Stromal cell of bone marrow (primary cell): ENCODE measurements around the gene CTNNA1.

ENCODE experiments used
- DNase-seq: peaks from one replicate; pipeline ENCODE4 v3.0.0-alpha.2; 2012; ENCODE audit warnings: low read depth

CTNNA1 gene

DNA sequence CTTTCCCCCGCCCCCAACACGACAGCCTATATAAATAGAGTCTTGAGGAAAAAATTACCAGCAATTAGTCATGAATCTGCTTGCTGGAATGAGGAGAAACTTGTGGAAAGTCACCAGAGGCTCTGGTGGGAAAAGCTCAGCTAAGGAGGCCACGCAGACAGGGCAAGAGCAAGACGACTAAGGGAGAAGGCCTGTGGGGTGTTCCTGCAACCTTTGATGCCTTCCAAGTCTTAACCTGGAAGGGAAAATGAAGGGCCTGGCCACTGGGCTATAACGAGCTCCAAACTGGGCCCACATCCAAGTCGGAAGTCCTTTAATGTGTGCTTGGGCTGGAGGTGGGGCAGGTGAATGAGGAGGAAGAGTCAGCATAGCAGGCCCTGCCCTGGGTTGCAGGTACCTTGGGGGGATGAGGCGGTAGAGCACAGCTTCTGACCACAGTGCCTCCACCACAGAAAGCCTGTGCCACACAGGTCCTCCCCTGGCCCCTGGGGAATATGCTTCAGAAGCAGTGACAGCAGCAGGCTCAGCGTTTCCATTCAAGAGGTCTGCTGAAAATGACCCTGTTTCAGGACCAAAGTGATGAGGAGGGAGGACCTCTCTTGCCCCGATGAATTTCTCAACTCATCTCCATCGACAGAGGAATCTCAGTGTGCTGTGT is 214.7 kb downstream of the CTNNA1 start:
- no peak for DNase-seq

DNA sequence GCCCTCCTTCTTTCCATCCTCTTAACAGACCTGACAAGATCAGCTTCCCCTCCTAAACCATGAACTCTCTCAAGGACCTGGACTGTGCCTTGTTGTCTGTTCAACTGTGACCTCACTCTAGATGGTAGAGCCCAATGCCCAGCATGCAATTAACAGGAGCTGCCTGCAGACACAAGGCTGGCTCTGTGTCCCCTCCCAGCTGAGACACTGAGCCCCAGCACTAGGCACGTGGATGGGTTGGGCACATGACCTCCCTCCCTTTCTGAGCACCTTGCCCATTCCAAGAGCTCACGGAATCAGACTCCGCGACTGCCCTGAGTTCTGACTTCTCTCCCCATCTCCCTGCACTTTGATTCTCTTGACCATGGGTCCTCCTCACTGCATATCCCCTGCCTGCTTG is 215.4 kb downstream of the CTNNA1 start:
- DNase-seq = no peak

DNA sequence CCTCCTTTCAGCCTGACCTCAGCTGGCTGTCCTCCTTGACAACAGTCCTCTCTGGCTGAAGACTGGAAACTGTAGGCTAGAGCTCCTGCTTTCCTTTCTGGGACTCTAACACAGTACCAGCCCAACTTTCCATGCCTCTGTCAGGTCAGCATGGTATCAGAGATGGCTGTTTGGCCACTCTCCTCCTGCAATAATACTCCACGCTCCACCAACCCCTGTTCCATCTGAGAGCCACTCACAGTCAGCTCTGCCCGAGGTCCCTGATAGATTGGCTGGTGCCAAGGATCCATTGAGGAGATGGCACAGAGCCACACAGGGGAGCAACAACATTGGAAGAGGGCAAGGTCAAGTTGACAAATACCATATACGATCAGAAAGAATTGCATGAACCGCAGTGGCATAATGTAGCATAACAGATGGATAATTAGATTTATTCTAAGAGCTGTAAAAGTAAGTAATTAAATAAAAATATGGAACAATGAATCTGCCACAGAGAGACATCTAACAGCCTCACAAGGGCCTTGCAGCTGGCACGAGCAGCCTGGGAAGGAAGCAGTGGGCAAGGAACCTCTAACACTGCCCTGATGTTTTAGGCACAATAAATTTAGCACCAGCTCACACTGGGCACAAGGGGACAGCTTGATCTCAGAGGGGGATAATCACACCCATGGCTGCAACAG is 216.2 kb downstream of the CTNNA1 start:
- no peak for DNase-seq

GRCh38 chr5:138972230-138972629 is 219.0 kb downstream of the CTNNA1 start:
- no peak for DNase-seq

GRCh38 chr5:138972836-138973235 is 219.6 kb downstream of the CTNNA1 start:
- DNase-seq = no peak

DNA sequence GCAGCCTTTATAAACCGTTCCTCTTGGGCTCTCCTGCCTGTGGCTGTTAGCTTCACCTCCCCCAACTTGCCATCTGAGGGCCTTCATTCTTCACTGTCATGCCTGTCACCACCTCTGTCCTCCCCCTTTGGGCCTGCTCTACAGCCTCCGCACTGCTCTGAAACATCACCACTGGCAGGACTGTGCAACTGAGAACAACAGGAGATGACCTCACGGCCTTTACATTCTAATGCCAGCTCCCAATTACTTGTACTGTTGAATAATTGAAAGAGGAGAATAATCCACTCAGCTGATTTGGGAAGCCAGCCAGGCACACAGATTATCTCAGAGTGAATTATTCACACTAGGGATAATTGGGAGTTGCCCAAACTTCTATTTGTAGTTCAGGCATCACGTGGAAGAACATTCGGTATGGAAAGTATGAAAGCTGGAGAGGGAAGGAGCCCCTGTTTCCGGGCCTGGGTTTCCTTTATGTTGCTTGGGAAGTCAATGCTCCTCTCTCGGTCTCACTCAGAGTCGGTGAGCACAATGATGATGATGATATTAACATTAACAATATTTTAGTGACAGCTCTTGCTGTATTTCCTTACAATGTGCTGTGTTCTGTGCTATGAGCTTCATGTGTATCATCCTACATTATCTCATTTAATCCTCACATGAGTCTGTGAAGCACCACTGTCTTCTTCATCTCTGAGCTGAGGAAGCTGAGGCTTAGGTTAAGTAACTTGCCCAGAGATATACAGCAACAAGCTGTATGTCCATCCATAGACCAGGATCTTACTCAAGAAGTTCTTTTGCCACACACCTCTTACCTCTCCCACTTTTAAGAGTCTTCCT is 221.2 kb downstream of the CTNNA1 start:
- no peak for DNase-seq

GRCh38 chr5:138975098-138975847 is 222.0 kb downstream of the CTNNA1 start:
- DNase-seq = peak; percentile 59

DNA sequence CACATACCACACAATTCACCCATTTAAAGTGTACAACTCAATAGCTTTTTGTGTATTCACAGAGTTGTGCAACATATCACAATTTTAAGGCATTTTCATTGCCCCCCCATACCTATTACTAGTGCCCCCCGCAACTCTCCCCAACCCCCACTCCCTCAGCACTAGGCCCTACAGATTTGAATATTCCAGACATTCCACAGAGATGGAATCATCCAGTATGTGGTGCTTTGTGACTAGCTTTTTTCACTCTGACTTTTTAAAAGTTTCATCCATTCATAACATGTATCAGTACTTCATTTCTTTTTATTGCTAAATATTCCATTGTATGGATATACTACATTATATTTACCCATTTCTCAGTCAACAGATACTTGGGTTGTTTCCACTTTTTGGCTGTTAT is 224.9 kb downstream of the CTNNA1 start:
- no peak for DNase-seq

DNA sequence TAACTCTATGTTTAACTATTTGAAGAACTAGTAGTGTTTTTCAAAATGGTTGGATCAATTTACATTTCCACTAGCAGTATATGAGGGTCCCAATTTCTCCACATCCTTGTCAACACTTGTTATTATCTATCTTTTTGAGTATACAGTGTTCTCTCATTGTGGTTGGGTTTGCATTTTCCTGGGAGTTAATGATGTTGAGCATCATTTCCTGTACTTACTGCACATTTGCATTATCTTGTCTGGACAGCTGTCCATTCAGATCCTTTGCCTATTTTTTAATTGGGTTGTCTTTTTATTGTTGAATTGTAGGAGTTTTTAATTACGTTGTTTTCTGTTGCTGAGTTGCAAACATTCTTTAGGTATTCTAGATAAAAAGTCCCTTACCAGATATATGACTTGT is 225.4 kb downstream of the CTNNA1 start:
- DNase-seq = no peak

GRCh38 chr5:138979684-138980280 is 226.6 kb downstream of the CTNNA1 start:
- DNase-seq = no peak

DNA sequence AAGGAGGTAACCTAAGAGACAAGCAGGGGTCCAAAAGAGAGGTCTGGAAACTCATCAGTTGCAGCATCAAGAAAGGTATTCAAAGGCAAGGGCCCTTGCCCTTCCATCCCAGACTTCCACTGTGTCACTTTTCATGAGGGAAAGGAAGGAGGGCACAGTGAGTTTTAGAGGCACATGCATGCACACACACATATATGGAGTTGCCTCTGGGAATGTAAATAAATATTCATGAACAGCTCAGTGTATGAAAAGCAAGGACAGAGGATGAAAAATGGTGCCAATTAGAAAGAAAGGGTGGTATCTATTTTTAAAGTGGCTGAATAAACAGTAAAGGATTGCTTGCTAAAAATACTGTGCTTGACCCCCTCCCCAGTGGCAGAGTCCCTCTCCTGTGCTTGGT is 227.2 kb downstream of the CTNNA1 start:
- no peak for DNase-seq

DNA sequence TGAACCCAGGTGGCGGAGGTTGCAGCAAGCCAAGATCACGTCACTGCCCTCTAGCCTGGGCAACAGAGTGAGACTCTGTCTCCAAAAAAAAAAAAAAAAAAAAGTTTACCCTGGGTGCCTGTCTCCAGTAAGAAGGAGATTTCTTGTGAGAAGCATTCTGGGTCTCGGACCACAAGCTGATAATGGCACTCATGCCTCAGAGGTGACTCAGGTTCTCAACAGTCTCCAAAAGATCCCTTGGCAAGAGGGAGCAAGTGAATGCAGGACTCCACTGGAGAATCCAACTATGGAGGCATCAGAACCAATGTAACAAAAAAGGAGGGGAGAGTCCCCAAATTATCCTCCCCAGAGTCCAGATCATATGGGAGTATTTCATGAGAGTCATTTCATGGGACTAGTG is 227.9 kb downstream of the CTNNA1 start:
- DNase-seq = peak; percentile 28

DNA sequence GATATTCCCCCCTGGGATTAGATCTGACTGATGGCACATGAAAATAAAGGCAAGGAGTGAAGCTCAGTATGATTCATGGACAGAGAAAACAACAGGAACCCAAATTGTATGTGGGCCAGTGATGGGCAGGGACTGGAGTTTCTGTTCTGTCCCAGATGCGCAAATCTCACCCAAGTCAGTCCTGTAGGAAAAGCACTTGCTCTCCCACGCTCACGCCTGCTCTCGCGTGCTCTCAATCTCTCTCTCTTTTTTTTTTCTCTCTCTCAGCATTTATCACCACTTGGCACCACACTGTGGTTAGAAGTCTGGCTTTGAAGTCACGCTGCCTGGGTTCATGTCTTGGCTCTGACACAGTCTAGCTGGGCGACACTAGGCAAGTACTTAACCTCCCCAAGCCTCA is 228.4 kb downstream of the CTNNA1 start:
- DNase-seq = peak; percentile 16

DNA sequence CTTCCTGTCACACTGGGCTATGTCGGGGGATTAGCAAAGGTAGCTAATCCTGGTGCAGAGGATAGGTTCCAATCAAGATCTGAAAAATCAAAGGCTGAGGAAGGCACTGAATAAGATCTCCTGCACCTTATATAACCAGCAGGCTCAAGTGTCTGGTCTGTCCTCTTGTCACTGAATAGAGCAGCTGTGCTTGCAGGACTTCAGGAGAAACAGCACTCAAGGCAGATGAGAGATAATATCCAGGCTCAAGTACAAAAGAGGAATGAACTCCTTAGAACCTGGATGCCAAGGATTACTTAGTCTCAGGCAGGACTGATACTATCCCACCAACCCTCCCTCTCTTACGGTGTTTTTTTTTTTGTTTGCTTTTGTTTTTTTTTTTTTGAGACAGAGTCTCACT is 230.8 kb downstream of the CTNNA1 start:
- DNase-seq = no peak
